HEK293 (cell line): ENCODE results near the gene KRT78.

Experiments
- KLF16 ChIP-seq: fragments of 450-650 bp; formaldehyde crosslinking; IDR thresholded peaks from 2 replicates; pipeline ENCODE4 v1.5.1; 2017; ENCODE audit warnings: missing biosample characterization, missing genetic modification characterization
- ZNF398 ChIP-seq: fragments of 450-650 bp; formaldehyde crosslinking; IDR thresholded peaks from 2 replicates; pipeline ENCODE4 v1.5.1; 2017; ENCODE audit warnings: missing biosample characterization, missing genetic modification characterization
- TF ChIP-seq, protein P1 (sequence below): fragments of 450-650 bp; formaldehyde crosslinking; IDR thresholded peaks from 2 replicates; pipeline ENCODE4 v1.5.1; 2016; ENCODE audit warnings: missing biosample characterization, missing genetic modification characterization

GRCh38 chr12:52824741-52825410, 23.9 kb downstream of the KRT78 start:
- TF ChIP-seq KLF16 (no peak), ZNF398 (tag by site-specific recombination) (no peak)
- TF ChIP-seq, protein P1, sequence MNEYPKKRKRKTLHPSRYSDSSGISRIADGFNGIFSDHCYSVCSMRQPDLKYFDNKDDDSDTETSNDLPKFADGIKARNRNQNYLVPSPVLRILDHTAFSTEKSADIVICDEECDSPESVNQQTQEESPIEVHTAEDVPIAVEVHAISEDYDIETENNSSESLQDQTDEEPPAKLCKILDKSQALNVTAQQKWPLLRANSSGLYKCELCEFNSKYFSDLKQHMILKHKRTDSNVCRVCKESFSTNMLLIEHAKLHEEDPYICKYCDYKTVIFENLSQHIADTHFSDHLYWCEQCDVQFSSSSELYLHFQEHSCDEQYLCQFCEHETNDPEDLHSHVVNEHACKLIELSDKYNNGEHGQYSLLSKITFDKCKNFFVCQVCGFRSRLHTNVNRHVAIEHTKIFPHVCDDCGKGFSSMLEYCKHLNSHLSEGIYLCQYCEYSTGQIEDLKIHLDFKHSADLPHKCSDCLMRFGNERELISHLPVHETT, result no peak
